ENCODE data around the gene DAW1. TPM values are rescaled to one million over a fixed set of nuclear protein-coding genes. Genes with fewer than 3 reads are reported as not detected.
"Not testable (repeated sequence)": the region's sequence is repeated elsewhere in the genome, so short reads cannot be mapped to it uniquely, and the experiment has no call there.

DAW1 gene, protein sequence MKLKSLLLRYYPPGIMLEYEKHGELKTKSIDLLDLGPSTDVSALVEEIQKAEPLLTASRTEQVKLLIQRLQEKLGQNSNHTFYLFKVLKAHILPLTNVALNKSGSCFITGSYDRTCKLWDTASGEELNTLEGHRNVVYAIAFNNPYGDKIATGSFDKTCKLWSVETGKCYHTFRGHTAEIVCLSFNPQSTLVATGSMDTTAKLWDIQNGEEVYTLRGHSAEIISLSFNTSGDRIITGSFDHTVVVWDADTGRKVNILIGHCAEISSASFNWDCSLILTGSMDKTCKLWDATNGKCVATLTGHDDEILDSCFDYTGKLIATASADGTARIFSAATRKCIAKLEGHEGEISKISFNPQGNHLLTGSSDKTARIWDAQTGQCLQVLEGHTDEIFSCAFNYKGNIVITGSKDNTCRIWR
- polyA plus RNA-seq (2013, experiment 1 of 2; ENCODE audit: insufficient read length), result 0.18 TPM
- polyA plus RNA-seq (2013, experiment 2 of 2; ENCODE audit: insufficient read length), result 0.21 TPM

DNA sequence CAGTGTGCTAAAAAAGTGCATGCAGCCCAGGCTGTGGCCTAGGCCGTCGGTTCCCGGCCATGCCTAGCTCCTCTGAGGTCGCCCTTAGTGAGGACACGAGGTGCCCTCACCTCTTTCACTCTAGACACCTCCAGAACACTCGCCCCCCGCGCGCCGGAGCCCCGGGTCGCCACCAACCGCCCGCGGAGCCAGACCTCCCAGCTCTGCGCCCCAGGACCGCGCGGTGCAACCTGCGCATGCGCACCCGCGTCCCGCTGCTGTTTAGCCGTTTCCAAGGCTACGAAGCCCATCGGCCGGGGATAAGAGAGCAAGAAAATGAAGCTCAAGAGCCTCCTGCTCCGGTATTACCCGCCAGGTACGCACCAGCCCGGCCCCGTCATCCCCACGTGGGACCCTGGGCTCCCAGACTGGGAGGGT, at the start of gene DAW1:
Gene DAW1, plus strand, starts transcription at position 257 of the 417 bp plus-strand sequence. Its CDS starts 59 bp downstream, at position 316.
- peak; percentile 57 for DNase-seq

DNA sequence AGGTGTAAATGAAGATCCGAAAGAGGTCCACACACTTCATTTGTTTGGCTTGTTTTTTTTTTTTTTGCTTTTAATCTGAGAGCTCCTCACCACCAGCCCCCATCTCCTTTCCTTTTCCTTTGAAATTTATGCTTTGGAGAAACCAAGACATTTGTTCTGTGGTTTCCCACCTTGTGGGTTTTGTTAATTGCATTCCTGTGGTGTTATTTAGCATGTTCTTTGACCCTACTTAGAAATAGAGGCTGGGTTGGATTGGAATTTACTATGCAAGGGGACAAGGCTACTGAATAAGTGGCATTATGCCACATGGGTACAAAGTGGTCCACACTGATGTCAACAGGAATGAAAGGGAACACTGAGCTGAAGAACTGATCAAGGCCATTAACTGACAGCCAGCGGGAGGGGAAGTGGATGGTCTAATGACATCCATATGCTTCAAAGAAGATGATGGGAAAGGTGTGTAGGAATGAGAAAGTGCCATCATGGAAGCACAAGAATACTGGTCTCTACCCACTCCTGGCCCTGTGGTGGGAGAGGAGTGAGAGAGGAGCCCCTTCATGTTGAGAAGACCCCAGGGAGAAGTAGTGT, 48.9 kb upstream of the DAW1 start:
- peak; percentile 22 for DNase-seq

DNA sequence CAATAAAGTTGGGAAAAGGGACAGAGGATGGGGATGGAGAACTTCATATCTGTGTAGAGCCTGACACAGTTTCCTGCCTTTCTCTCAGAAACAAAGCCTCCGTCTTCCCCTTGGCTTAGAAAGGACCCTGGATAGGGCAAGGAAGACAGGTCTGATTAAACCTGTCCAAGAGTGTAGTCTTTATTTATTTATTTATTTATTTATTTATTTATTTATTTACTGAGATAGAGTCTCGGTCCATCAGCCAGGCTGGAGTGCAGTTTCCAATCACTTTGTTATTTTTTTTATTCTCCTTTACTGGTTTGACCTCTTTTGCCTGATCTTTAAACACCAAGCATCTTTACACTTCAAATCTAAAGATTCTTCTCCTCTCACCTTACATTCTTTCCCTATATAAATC, 47.5 kb upstream of the DAW1 start:
- no peak for DNase-seq

DNA sequence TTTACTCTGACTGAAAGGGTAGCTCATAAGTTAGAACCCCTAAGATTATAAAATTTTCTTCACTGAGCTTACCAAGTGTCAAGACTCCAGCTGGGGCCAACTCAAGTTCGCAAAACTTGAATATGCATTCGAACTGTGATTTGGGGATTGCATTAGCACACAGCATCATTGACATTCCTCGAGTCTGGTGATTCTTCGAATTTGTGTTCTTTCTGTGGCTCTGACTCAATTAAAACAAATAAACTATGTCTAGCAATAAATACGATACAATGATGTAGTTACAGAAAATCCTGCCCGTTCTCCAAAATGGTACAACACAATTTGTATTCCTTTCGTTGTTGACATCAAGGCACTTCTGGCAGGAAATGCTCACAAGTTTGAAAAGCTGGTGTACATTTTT, 46.7 kb upstream of the DAW1 start:
- no peak for DNase-seq

DNA sequence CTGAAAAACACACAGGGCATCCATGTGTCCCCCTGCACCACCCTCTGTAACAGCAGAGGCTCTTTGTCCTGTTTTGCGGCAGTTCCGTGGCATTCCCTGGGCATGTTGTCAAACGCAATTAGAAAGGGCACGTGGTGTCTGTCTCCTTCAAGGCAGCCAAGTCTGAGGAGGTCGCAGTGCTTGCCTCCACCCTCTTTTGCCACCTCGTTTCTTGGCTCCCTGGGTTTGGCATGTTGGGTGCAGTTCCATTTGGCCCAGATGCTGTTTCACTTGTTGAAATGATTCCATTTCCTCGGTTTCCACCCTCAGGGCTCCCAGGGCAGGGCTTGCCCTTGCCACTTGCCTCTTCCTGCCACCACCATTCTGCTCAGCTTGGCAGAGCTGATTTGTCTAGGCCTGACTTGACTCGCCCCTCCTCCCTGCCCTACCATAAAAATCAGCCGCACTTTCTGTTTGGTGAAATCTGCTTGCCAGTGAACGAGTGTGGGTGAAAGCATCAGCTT, 45.4 kb upstream of the DAW1 start:
- DNase-seq, result no peak

DNA sequence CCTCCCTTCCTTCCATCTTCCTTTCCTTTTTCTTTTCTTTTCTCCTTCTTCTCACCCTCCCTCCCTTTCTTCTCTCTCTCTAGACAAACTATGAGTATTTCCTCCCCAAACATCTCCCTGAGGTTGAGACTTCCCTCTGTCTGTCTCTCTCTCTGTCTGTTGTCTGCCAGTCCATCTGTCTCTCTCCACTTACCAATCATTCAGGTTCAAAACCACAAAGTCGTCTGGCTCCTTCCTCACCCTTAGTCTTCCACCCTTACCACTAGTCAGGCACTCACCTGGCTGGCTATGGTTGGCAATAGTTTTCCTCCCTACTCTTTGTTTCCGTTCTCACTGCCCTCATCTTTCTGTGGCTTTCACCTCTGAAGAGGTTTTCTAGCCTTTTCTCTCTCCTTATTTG, 44.9 kb upstream of the DAW1 start:
- DNase-seq, result no peak

DNA sequence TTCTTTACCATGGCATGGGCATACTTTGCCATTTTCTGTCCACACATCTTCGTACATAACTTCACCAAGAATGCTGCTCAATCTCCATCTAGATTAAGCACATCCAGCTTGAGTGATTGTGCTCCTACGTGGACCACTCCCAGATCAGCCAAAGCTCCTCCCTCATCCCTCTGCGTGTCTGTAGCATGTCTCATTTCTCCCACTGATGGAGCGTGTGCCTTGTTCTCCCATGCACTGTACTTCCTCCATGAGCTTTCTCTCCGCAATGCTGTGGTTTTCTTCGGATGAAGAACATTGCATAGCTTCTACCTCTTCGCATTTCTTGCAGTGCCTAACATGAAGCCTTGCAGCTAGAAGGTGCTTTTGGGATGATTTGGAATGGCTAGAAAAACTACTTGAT, 44.3 kb upstream of the DAW1 start:
- no peak for DNase-seq

DNA sequence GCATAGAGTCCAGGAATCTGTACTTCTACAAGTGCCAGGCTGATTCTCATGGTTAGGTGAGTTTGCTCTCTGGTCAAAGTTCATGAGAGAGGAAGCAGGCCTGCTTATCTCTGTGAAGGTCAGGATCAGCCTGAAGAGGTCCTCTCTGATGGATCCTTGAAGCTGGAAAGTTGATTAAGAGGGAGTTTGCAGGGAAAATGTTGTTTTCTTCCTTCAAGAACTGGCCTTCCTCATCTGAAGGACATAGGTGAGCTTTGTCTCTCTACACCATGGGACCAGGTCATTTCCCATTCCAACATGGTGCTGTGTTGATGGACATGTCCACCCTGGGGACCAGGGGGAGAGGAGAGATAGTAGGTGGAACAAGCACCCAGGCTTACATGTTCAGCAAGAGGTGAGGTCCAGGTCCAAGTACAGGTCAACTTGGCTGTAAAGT, 42.9 kb upstream of the DAW1 start:
- DNase-seq, result no peak

DNA sequence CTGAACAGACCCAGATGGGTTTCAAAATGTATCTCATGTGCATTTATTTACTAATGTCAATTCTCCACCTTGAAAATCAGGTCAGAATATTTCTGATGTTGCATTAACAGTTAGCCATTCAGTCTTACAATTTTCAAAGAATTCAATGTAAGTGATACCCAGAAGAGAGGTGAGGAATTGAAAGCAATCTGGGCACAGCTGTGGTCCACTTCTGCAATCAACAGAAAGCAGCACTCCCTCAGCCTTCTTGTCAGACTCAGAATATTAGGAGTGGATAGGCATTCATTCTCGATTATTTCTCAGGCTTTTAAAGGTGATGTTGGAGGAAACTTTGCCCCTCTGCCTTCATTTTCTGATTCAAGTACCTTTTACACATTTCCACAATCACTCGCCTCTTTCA, 42.1 kb upstream of the DAW1 start:
- DNase-seq, result no peak

DNA sequence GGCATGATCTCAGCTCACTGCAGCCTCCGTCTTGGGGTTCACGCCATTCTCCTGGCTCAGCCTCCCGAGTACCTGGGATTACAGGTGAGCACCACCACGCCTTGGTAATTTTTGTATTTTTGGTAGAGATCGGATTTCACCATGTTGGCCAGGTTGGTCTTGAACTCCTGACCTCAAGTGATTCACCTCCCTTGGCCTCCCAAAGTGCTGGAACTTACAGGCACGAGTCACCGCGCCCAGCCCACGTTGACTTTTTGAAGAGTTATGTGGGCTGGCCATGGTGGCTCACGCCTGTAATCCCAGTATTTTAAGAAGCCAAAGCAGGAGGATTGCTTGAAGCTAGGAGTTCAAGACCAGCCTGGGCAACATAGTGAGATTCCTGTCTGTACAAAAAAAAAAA, 37.0 kb upstream of the DAW1 start:
- DNase-seq, result no peak

DNA sequence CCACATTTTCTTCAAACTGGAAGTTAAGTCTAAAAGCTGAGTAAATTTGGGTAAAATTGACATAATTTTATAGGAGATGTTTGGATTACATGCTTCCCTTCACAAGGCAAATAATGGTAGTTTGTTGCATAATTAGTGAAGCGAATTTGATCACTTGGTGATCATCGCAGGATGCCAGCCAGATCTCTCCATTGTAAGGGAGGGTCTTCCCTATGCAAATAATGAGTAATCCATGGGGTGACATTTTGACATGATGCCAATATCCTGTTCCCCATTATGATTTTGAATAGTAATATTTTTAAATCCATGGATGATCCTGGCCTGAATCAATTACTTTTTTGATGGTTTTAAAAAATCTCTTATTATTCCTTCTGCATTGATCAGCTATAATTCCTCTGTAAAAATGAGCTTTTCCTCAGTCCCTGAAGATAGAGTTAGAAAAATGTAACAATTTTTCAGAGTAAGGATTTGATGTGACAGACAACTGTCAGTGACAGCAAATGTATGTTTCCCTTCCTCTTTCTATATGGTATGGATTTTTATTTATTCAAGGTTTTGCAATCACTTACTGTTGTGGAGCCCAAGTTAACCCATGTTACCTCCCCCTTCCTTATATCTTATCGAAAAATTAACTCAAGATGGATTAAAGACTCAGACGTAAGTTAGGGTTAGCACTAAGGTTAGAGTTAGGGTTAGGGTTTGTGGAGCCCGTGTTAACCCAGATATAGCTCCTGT, 36.3 kb upstream of the DAW1 start:
- no peak for DNase-seq

DNA sequence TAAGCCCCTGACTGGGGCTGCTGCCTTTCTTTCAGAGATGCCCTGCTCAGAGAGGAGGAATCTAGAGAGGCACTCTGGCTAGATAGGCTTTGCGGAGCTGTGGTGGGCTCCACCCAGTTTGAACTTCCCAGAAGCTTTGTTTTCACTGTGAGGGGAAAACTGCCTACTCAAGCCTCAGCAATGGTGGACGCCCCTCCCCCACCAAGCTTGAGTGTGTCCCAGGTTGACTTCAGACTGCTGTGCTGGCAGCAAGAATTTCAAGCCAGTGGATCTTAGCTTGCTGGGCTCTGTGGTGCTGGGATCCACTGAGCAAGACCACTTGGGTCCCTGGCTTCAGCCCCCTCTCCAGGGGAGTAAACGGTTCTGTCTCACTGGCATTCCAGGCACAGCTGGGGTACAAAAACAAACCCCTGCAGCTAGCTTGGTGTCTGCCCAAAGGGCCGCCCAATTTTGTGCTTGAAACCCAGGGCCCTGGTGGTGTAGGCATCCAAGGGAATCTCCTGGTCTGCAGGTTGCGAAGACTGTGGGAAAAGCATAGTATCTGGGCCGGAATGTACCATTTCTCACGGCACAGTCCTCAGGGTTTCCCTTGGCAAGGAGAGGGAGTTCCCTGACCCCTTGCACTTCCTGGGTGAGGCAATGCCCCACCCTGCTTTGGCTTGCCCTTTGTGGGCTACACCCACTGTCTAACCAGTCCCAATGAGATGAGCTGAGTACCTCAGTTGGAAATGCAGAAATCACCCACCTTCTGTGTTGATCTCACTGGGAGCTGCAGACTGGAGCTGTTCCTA, 31.9 kb upstream of the DAW1 start:
- DNase-seq, result not testable (repeated sequence)

DNA sequence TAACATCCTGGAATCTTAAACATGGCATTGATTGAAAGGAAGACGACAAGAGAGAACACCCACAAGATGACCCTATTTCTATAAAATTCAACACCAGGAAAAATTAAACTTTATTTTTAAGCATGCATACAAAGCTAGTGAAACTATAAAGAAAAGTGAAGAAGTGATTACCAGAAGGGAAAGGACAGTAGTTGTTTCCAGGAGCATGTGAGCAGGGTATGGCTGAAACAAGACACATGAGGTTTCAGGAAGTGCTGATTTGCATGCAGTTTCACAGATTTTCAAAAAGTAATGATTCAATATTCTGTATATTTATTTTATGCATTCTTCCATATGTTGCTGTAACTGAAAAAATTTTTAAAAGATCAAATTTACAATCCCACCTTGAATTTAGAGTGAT, 24.6 kb upstream of the DAW1 start:
- no peak for DNase-seq

DNA sequence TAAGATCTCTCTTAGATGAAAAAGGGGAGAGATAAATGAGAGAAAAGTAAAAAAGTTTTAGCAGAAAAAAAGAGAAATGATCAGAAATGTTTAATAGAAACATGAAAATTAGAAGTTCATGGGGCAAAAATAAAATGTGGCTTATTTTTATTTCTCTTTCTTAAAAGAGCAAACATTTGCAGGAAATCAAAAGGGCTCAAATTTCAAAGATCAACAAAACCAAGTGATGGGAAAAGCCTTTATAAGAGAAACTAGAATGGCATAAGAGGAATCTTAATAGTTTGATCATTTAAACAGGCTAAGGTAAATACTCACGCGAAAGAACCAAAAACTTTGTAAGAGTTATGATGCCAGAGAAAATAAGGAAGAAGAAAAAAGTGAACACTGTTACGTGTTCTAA, 23.3 kb upstream of the DAW1 start:
- DNase-seq, result no peak

DNA sequence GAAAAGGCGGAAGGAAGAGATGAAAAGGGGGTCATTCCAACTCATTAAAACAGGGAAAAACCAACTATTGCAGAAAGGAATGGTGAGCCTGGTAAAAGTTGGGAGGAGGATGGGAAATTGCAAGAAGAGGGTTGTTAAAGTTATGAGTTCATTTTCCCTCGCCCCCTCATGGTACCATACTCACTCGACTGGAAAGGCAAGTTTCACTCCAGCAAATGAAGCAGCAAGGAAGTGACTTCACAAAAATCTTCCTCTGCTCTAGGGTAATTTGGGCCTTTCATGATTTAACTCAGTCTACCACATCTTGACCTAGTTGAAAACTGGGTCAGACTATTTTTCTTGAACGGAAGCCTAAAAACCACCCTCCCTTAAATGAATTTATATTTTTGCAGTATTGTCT, 22.8 kb upstream of the DAW1 start:
- DNase-seq, result no peak

DNA sequence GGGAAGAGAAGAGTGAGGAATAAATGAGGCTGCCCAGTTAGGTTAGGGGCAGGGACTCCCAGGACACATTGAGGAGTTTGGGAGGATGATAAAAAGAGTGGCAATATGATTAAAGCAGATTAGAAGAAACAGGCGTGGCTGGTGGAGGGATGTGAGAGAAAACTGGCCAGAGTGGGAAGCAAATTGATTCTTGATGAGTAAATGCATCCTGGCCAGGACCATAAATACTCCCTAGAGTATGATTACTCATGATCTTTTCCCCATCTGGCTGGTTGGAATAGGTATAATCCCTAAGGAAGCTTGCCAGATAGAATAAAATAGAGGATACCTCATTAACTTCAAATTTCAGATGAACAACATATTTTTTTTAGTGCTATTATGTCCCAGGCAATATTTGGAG, 21.5 kb upstream of the DAW1 start:
- DNase-seq, result no peak

DNA sequence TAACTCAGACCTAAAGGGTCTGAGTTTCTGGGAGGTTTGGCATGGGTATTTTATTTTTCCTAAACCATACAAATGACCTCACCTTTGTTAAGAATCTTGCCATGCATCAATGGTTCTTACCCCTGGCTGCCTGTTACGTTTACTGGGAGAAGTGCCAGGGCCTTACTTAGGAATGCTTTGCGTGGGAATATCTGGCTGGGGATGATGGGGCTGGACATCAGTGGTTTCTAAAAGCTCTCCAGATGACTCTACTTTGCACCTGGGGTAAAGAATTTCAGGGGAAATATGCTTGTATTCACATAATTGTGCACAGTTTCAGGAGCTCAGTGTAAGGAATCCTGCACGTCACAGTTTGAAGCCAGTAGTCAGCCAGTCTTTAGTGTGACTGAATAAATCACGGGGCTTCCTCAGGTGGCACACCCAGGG, 18.2 kb upstream of the DAW1 start:
- DNase-seq, result peak; percentile 44

DNA sequence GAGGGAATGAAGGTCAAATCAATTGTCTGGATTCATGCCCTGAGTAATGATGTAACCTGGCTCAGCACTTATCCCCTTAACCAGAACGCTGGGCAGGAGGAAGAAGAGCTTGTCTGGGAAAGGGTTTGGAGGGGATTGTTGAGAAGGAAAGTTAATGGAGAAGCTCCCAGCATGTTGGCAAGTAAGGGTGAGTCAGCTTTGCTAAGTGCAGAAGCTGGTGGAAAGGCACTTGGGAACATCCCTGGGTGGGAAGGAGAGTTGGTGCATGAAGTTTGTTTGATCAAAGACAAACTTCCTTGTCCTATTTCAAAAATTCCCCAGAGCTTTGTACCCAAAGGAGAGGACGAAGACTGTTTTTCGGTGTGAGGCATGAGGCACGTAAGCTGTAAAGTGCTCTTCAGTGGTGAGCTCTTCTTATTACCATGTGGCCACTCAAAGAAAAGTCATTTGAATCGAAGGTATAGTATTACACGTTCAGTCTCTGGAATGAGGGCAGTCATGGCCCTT, 17.6 kb upstream of the DAW1 start:
- DNase-seq, result no peak

DNA sequence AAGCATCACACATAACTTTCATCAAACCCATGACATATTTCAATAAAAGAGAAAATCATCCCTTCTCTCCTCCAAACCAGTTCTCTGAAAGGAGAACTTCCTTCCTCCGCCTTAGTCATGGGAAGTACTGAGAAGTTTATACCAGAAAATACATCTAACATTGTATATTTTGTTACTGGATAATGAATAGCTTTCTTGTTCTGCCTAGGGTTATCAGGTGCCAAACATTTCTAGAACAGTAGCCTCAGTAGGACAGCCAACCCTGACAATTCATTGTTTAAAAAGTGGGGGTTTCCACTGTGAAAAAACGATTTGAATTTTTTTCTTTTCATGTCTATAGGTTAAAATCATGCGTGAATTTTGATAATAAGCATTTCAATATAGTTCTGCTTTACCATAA, 16.0 kb upstream of the DAW1 start:
- no peak for DNase-seq

DNA sequence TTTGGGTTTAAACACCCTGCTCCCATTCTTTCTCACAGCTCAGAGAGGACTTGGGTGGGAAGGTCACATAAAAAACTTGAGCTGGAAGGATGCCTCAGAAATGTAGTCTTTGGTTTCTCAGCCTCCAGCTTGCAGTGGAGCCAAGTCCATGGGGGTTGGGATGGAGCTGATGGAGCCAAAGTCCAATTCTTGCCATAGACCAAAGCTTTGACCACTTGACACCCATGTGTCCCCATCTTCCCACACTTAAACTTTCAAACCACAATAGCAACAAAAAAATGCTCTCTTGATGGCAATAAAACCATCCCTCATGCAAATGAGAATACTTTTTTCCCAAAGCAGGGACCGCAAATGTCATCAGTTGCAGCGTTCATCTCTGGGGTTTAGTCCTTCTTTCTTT, 14.7 kb upstream of the DAW1 start:
- no peak for DNase-seq

DNA sequence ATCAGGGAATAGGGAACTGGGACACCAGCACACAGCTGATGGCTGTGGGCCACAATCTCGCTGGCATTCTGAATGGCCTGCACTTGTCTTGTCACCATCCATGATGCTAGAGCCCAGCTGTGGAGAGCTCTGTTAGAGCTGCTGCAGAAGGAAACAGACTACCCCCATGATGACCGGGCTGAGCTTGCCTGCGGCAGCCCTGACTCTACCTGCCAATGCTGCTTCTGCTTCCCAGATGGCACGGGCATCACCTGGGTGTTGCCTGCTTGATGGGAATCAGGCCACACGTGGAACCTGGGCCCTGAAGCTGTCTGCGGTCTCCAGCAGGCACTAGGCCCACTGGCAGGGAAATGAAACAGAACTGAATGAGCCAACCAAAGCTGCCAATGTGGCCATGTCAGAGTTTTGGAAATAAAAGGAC, 11.2 kb upstream of the DAW1 start:
- no peak for DNase-seq

DNA sequence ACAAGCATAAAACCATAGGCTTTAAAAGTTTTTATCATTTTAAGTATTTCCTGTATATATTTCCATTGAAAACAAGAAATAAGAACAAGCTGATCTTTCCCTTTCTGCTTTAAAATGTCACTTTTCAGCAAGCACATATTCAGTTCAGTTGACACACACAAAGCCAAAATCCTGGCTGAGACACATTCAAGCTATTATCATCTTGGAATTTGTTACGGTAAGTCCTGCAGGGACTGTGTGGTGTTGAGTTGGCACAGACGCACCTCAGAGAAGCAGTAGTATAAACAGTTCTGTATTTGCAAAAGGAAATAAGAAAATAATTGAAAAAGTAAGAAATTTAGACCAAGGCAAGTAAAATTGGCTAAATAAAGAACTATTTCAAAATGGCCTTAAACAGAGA, 10.4 kb upstream of the DAW1 start:
- DNase-seq, result no peak
